Measurements from ENCODE around the gene FBXW7. TPM values are rescaled to one million over a fixed set of nuclear protein-coding genes. Genes with fewer than 3 reads are reported as not detected.

FBXW7 gene
- total and polyA plus RNA-seq, 2 of the 8 experiments (the other 6 are each of a cell fraction or from before 2014, with no cell fraction given), result 6.0 to 26.7 TPM

- no peak for TF ChIP-seq ATF3 (IDR thresholded peaks at IDR 0.05; ENCODE audit: insufficient read depth, low read depth, low read length)
- TF ChIP-seq CHD2 (IDR thresholded peaks at IDR 0.05; ENCODE audit: low read length), result no peak
- TF ChIP-seq CBX8 (IDR thresholded peaks at IDR 0.05; ENCODE audit: borderline replicate concordance, low read depth, low read length), result no peak
- TF ChIP-seq SP2 (IDR thresholded peaks at IDR 0.05; ENCODE audit: low read length), result no peak
- no peak for TF ChIP-seq GTF2F1 (IDR thresholded peaks at IDR 0.05; ENCODE audit: borderline replicate concordance, low read depth, low read length)
- no peak for TF ChIP-seq PHF8 (conservative IDR thresholded peaks at IDR 0.05; ENCODE audit: low read depth, low read length)
Measured at GRCh38 chr4:152455311-152455710, 80.6 kb downstream of the FBXW7 start (continued).
